Measurements from ENCODE around the gene EEF1A2. TPM values are rescaled to one million over a fixed set of nuclear protein-coding genes. Genes with fewer than 3 reads are reported as not detected.
A peak's percentile ranks its signal among the peaks of the same experiment; 100 is the strongest.

The EEF1A2 gene
- total RNA-seq, 1 experiment from 2014 or later = 26.0 TPM

GRCh38 chr20:63446216-63447024 is 52.5 kb downstream of the EEF1A2 start:
- H3K36me3 Mint-ChIP-seq = peaks cover 5% of the 10 kb centered on the region
- ChIA-PET POLR2A (interaction anchor here (0.6 kb wide), 1 partner anchor 582 kb away, joined by 3 read pairs; no protein-coding TSS in a partner anchor), CTCF (interaction anchor here (0.6 to 1.9 kb wide), 5 partner anchors 19 to 223 kb away, joined by 3 to 7 read pairs (median 4); no protein-coding TSS in a partner anchor)
- no peak overlapping the region for H3K4me3 Mint-ChIP-seq
- DNase-seq (ENCODE audit: low spot score) (no peak), ATAC-seq (no peak)
- TF ChIP-seq ZNF425 (CRISPR knock-in tag; conservative IDR thresholded peaks at IDR 0.05) = no peak
- TF ChIP-seq E2F1 (CRISPR knock-in tag; IDR thresholded peaks at IDR 0.05) = no peak
- TF ChIP-seq ZNF671 (CRISPR knock-in tag; IDR thresholded peaks at IDR 0.05) = no peak
- TF ChIP-seq ZSCAN18 (CRISPR knock-in tag; IDR thresholded peaks at IDR 0.05) = no peak
- TF ChIP-seq CREM (CRISPR knock-in tag; IDR thresholded peaks at IDR 0.05) = no peak
- TF ChIP-seq ZNF232 (CRISPR knock-in tag; IDR thresholded peaks at IDR 0.05) = no peak
- TF ChIP-seq USF2 (CRISPR knock-in tag; IDR thresholded peaks at IDR 0.05) = no peak
- no peak for TF ChIP-seq MYBL2 (CRISPR knock-in tag; IDR thresholded peaks at IDR 0.05)
- TF ChIP-seq IRF1 (CRISPR knock-in tag; IDR thresholded peaks at IDR 0.05) = no peak
- TF ChIP-seq TEAD4 (CRISPR knock-in tag; IDR thresholded peaks at IDR 0.05) = no peak
- H3K9me3 Mint-ChIP-seq = peaks cover 14% of the 10 kb centered on the region
- H3K4me1 Mint-ChIP-seq = peaks cover 15% of the 10 kb centered on the region
- no peaks in the 10 kb centered on the region for H3K27me3 Mint-ChIP-seq (ENCODE audit: low read depth)
- H3K27ac Mint-ChIP-seq = no peak overlapping the region

GRCh38 chr20:63445075-63445734 is 53.7 kb downstream of the EEF1A2 start:
- H3K9me3 Mint-ChIP-seq = peaks cover 14% of the 10 kb centered on the region
- H3K27ac Mint-ChIP-seq = peak overlapping the region; percentile 41; the same call in 1 of the 2 replicates
- DNase-seq (ENCODE audit: low spot score) (no peak), ATAC-seq (no peak)
- H3K4me3 Mint-ChIP-seq = no peak overlapping the region
- H3K36me3 Mint-ChIP-seq = peaks cover 3% of the 10 kb centered on the region
- TF ChIP-seq ARID4B (CRISPR knock-in tag; IDR thresholded peaks at IDR 0.05; ENCODE audit: borderline replicate concordance) = no peak
- TF ChIP-seq NFATC4 (CRISPR knock-in tag; IDR thresholded peaks at IDR 0.05) = no peak
- TF ChIP-seq CTCF (IDR thresholded peaks at IDR 0.05) = no peak
- no peak for TF ChIP-seq OVOL2 (CRISPR knock-in tag; IDR thresholded peaks at IDR 0.05; ENCODE audit: borderline replicate concordance)
- TF ChIP-seq MAX (CRISPR knock-in tag; IDR thresholded peaks at IDR 0.05) = no peak
- ChIA-PET CTCF (interaction anchor here (0.7 to 1.9 kb wide), 6 partner anchors 29 to 221 kb away, joined by 3 to 7 read pairs (median 4); no protein-coding TSS in a partner anchor), POLR2A (interaction anchor here (0.6 kb wide), 1 partner anchor 583 kb away, joined by 3 read pairs; no protein-coding TSS in a partner anchor)
- H3K27me3 Mint-ChIP-seq (ENCODE audit: low read depth) = no peaks in the 10 kb centered on the region
- peaks cover 15% of the 10 kb centered on the region for H3K4me1 Mint-ChIP-seq

Data from WTC11 (cell line).